Ishikawa (cell line): ENCODE measurements around the gene CFAP54.

Experiments used
- CEBPB ChIP-seq: IDR thresholded peaks from 2 replicates; pipeline ENCODE4 v1.6.1; 2012
- CREB1 ChIP-seq: IDR thresholded peaks from 2 replicates; pipeline ENCODE4 v1.6.1; 2012; ENCODE audit warnings: low read depth
- EGR1 ChIP-seq: IDR thresholded peaks from 2 replicates; pipeline ENCODE4 v1.6.1; 2012
- EP300 ChIP-seq: IDR thresholded peaks from 2 replicates; pipeline ENCODE4 v1.6.1; 2012; ENCODE audit warnings: borderline replicate concordance
- FOXM1 ChIP-seq: IDR thresholded peaks from 2 replicates; pipeline ENCODE4 v1.6.1; 2012; ENCODE audit warnings: low read depth, borderline replicate concordance
- NFIC ChIP-seq: IDR thresholded peaks from 2 replicates; pipeline ENCODE4 v1.6.1; 2012
- RAD21 ChIP-seq: IDR thresholded peaks from 2 replicates; pipeline ENCODE4 v1.6.1; 2012; ENCODE audit warnings: low read depth
- REST ChIP-seq: IDR thresholded peaks from 2 replicates; pipeline ENCODE4 v1.6.1; 2012; ENCODE audit warnings: low read depth, mild to moderate bottlenecking
- TAF1 ChIP-seq: IDR thresholded peaks from 2 replicates; pipeline ENCODE4 v1.6.1; 2012; ENCODE audit warnings: low read depth, mild to moderate bottlenecking
- TCF12 ChIP-seq: IDR thresholded peaks from 2 replicates; pipeline ENCODE4 v1.6.1; 2012; ENCODE audit warnings: low read depth
- TEAD4 ChIP-seq: IDR thresholded peaks from 2 replicates; pipeline ENCODE4 v1.6.1; 2012
- YY1 ChIP-seq: IDR thresholded peaks from 2 replicates; pipeline ENCODE4 v1.6.1; 2012; ENCODE audit warnings: low read depth
- ZBTB7A ChIP-seq: IDR thresholded peaks from 2 replicates; pipeline ENCODE4 v1.6.1; 2012; ENCODE audit warnings: low read depth
- TF ChIP-seq, protein P1 (sequence below): IDR thresholded peaks from 2 replicates; pipeline ENCODE4 v1.6.1; 2012
- TF ChIP-seq, protein P2 (sequence below): IDR thresholded peaks from 2 replicates; pipeline ENCODE4 v1.6.1; 2012

The CFAP54 gene

DNA sequence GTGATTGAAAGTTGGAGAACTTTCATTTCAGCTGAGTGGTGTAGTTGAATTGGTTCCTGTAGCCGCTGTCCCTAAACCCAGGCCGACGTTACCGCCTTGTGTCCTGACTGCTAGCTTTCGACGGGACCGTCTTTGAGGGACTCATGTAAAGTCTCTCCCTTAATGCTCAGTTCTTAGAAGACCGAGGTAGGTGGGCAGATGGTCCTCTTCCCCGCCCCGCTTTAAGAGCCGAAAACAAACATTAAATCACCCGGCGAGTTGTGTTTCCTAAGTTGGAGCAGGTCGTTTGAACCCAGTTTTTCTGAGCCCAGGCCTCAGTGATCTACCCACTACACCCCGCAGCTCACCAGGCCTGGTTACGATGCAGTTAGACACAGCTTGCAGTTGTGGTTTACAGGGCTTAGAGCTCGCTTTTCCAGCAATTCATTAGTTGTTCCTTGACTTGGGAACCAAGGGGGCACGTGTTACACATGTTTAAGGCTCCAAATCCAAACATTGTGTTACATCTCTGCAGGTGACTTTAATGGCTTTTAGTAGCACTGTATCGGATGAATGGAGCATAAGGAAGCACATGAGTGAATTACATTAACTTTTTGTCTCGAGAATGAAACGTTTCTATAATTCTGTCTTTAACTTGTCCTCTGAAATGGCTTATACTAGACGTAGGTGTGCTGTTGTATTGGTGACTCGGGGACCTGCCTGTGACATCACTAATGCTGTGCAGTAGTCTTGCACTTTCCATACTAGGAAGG, 418.5 kb downstream of the CFAP54 start:
- TF ChIP-seq, protein P1, sequence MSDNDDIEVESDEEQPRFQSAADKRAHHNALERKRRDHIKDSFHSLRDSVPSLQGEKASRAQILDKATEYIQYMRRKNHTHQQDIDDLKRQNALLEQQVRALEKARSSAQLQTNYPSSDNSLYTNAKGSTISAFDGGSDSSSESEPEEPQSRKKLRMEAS: no peak
- TF ChIP-seq FOXM1 (no peak), CREB1 (no peak), TAF1 (no peak), EP300 (no peak), ZBTB7A (no peak), REST (no peak)
- TF ChIP-seq, protein P2, sequence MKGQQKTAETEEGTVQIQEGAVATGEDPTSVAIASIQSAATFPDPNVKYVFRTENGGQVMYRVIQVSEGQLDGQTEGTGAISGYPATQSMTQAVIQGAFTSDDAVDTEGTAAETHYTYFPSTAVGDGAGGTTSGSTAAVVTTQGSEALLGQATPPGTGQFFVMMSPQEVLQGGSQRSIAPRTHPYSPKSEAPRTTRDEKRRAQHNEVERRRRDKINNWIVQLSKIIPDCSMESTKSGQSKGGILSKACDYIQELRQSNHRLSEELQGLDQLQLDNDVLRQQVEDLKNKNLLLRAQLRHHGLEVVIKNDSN: no peak

DNA sequence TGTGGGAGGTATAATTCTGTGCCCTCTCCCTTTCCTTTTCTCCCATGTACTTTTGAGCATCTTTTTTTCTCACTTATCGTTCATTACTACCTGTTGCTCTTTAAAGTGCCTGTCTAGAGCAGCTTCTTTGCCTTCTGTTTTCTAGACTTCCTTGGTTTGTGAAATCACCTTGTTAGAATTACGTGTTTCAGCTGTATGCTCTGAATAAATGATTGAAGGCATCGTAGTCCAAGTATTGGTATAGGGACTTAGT, 419.0 kb downstream of the CFAP54 start:
- TF ChIP-seq TCF12: no peak
- TF ChIP-seq ZBTB7A: no peak
- no peak for TF ChIP-seq EGR1
- no peak for TF ChIP-seq YY1
- no peak for TF ChIP-seq CEBPB
- TF ChIP-seq RAD21: no peak
- TF ChIP-seq FOXM1: no peak
- no peak for TF ChIP-seq CREB1
- TF ChIP-seq TEAD4: no peak
- TF ChIP-seq REST: no peak
- TF ChIP-seq, protein P2: no peak
- TF ChIP-seq, protein P1: no peak
- TF ChIP-seq TAF1: no peak
- TF ChIP-seq NFIC: no peak

GRCh38 chr12:96912261-96912660, 422.9 kb downstream of the CFAP54 start:
- TF ChIP-seq EP300 (no peak), TEAD4 (no peak), ZBTB7A (no peak), YY1 (no peak), NFIC (no peak), CREB1 (no peak), EGR1 (no peak), CEBPB (no peak), REST (no peak), TCF12 (no peak)

- TF ChIP-seq FOXM1 (no peak), TCF12 (no peak)
- TF ChIP-seq, protein P2: no peak
Observed at GRCh38 chr12:96912943-96913342, 423.6 kb downstream of the CFAP54 start.
